D721Med (cell line): ENCODE results near the gene SUCLG1.

Experiments used
- DNase-seq: peaks from one replicate; pipeline ENCODE4 v3.0.0; 2011; ENCODE audit warnings: low spot score; ENCODE audit not compliant: insufficient read length
- FAIRE-seq: peaks from 2 replicates; lab custom pipeline; 2011; peaks lifted over from hg19 to GRCh38; lab: Jason Lieb, UNC
- CTCF ChIP-seq: IDR thresholded peaks from 2 replicates; pipeline ENCODE4 v1.5.1; 2012; ENCODE audit warnings: mild to moderate bottlenecking, control low read depth; ENCODE audit not compliant: insufficient read depth; ENCODE audit errors: missing control alignments

SUCLG1 gene

GRCh38 chr2:84454581-84454980 is 4.5 kb downstream of the SUCLG1 start:
- no peak for TF ChIP-seq CTCF
- FAIRE-seq = no peak
- DNase-seq = no peak

GRCh38 chr2:84452624-84453023 is 6.5 kb downstream of the SUCLG1 start:
- FAIRE-seq (no peak), DNase-seq (no peak)
- no peak for TF ChIP-seq CTCF

GRCh38 chr2:84451579-84451978 is 7.5 kb downstream of the SUCLG1 start:
- TF ChIP-seq CTCF = no peak
- FAIRE-seq = no peak
- DNase-seq = no peak

GRCh38 chr2:84450288-84451227 is 8.5 kb downstream of the SUCLG1 start:
- no peak for TF ChIP-seq CTCF
- DNase-seq (no peak), FAIRE-seq (no peak)

- DNase-seq = no peak
- no peak for TF ChIP-seq CTCF
- no peak for FAIRE-seq
Observed at GRCh38 chr2:84449711-84450110, 9.4 kb downstream of the SUCLG1 start.

GRCh38 chr2:84449055-84449454 is 10.0 kb downstream of the SUCLG1 start:
- no peak for DNase-seq
- no peak for TF ChIP-seq CTCF
- no peak for FAIRE-seq

- no peak for FAIRE-seq
- TF ChIP-seq CTCF = no peak
- DNase-seq = no peak
Observed at GRCh38 chr2:84443477-84443876, 15.6 kb downstream of the SUCLG1 start.
